Measurements from ENCODE around the gene AUP1. TPM values are rescaled to one million over a fixed set of nuclear protein-coding genes. Genes with fewer than 3 reads are reported as not detected.

The AUP1 gene
- total RNA-seq, 6 experiments from 2014 or later, result 81.0 to 119 (median 94.6) TPM

DNA sequence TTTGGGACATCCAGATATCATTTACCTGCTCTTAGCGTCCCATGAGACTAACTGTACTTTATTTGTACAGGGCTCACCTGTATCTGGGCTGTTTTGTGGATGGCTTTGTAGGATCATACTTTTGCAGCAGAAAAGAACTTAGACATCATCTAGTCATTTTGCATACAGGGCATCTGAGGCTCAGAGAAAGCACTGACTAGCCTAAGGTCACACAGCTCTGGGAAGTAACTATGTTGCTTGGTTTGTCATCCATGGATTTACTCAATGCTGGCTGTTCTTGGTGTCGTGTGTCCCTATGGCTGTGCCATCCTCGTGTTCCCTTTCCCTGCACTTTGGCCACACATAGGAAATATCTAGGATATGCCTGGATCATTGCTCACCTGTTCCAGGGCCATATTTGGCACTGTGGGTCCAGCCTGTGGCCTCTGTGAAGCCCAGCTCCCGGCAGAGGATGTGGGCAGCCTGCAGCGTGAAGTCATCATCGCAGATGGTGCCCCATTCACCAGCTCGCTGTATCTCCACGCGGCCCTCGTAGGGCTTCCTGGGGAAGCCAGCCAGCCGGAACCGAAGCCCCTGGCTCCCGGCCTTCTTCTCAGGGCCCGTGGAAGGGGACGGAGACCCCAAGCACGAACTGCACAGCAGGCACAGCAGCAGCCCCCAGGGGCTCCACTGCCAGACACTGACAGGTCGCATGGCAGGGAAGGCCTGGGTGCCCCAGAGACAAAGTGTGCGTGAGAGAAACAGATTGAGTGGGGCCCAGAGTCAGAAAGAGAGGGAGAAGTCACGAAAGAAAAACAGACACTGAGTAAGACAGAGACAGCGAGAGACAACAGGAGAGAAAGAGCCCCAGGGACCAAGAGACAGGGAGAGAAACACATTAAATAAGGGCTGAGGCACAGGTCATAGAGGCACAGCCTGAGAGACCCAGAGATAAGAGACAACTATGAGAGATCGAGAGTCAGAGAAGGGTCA, 22.7 kb upstream of the AUP1 start:
- TF ChIP-seq, protein P1, sequence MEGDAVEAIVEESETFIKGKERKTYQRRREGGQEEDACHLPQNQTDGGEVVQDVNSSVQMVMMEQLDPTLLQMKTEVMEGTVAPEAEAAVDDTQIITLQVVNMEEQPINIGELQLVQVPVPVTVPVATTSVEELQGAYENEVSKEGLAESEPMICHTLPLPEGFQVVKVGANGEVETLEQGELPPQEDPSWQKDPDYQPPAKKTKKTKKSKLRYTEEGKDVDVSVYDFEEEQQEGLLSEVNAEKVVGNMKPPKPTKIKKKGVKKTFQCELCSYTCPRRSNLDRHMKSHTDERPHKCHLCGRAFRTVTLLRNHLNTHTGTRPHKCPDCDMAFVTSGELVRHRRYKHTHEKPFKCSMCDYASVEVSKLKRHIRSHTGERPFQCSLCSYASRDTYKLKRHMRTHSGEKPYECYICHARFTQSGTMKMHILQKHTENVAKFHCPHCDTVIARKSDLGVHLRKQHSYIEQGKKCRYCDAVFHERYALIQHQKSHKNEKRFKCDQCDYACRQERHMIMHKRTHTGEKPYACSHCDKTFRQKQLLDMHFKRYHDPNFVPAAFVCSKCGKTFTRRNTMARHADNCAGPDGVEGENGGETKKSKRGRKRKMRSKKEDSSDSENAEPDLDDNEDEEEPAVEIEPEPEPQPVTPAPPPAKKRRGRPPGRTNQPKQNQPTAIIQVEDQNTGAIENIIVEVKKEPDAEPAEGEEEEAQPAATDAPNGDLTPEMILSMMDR (IDR thresholded peaks at IDR 0.05), result no peak
- H3K4me1 Mint-ChIP-seq (ENCODE audit: low read depth), result peaks cover 44% of the 10 kb centered on the region

DNA sequence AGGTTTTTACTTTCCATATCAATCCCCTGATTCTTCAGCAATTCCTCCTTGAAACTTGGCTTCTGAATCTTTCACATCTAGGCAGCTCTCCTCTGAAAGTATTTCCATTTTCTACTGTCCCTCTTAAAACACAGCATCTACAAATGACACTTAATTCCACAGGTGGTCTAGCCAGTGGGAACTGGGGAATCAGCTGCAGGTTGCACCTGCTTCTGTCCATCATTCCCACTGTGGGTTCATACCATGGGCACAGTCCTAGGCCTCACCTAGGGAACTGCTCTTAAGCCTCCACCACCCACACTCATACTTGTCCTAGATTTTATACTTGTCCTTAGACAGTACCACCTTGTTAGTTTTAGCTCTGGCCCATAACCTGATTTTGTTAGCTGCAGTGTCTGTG, 22.0 kb upstream of the AUP1 start:
- Mint-ChIP-seq H3K9me3 (no peaks in the 10 kb centered on the region), H3K4me1 (ENCODE audit: low read depth) (peaks cover 44% of the 10 kb centered on the region), H3K27me3 (ENCODE audit: insufficient read depth) (peaks cover 5% of the 10 kb centered on the region), H3K4me3 (peak overlapping the region; percentile 91), H3K36me3 (ENCODE audit: low read depth) (peaks cover 18% of the 10 kb centered on the region), H3K27ac (peak overlapping the region; percentile 28)
- TF ChIP-seq, protein P1 (IDR thresholded peaks at IDR 0.05), result no peak
- DNase-seq, result no peak

More for the DNA sequence above, 22.7 kb upstream of the AUP1 start:
- Mint-ChIP-seq H3K27me3 (ENCODE audit: insufficient read depth) (peaks cover 5% of the 10 kb centered on the region), H3K36me3 (ENCODE audit: low read depth) (peaks cover 16% of the 10 kb centered on the region), H3K27ac (peak overlapping the region; percentile 84), H3K4me3 (peak overlapping the region; percentile 91), H3K9me3 (no peaks in the 10 kb centered on the region)
- DNase-seq, result no peak

DNA sequence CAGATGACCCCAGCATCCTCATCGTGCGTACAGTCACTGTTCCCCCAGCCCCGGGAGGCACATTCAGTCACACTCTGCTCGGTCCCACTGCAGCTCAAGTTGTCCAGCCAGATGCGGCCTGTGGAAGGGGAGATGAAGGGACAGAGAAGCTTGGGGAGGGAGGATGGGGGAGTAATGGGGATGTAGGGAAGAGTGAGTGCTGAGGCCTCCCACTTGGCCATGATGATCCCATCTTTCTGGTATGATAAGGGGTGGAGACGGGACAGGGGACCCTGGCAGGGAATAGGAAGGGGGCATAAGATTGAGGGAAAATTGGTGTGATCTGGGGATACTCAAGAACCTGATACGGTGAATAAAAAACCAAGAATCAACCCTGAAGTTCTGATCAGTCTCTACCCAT, 20.7 kb upstream of the AUP1 start:
- peaks cover 50% of the 10 kb centered on the region for H3K4me1 Mint-ChIP-seq (ENCODE audit: low read depth)
- no peak for DNase-seq
- H3K36me3 Mint-ChIP-seq (ENCODE audit: low read depth), result peaks cover 18% of the 10 kb centered on the region
- H3K27me3 Mint-ChIP-seq (ENCODE audit: insufficient read depth), result peaks cover 5% of the 10 kb centered on the region
- H3K4me3 Mint-ChIP-seq, result peak overlapping the region; percentile 73
- H3K27ac Mint-ChIP-seq, result peak overlapping the region; percentile 48; the same call in 1 of the 2 replicates
- TF ChIP-seq, protein P1 (IDR thresholded peaks at IDR 0.05), result no peak
- no peaks in the 10 kb centered on the region for H3K9me3 Mint-ChIP-seq

DNA sequence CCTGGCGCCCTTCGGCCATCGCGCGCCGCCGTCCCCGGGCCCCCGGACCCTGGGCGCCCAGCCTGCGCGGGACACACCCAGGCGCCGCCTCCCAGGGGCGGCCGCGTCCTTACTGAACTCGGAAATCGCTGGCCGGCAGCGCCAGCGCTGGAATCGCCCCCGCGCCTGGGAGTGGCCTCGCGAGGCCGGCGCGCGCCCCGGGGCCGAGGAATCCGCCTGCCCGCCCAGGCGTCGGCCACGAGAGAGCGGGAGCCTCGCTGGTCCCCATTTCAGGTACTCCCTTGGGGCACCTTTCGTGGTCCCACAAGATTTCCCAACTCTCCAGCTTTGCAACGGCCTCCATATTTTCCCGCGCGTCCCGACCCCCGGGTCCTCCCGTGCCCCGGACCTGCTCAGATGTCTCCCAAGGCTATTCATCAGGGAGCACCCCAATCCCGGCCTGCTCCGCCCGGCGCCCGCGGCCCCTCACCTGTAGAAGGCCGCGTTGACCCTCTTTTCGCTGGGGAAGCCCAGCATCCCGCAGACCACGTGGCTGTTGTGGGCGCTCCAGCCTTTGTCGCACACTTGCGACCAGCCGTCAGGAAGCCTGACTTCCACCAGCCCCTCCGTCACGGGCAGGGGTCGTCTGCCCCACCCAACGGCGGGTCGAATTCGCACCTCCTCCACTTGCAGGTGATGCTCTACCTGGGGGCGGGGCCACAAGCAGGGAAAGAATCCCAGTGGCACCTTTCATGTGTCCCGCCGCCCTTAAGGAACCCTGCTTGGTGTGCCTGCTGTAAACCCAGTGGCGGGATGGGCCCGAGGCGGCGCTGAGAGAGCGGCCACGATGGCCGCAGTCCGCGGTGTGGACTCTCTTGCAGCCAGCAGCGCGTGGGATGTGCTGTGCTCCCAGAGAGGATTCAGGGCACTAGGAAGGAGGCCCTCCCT, 19.7 kb upstream of the AUP1 start:
- Mint-ChIP-seq H3K27me3 (ENCODE audit: insufficient read depth) (peaks cover 5% of the 10 kb centered on the region), H3K4me3 (peak overlapping the region; percentile 73), H3K27ac (peak overlapping the region; percentile 58), H3K36me3 (ENCODE audit: low read depth) (peaks cover 21% of the 10 kb centered on the region), H3K9me3 (no peaks in the 10 kb centered on the region), H3K4me1 (ENCODE audit: low read depth) (peaks cover 50% of the 10 kb centered on the region)
- TF ChIP-seq, protein P1 (IDR thresholded peaks at IDR 0.05), result no peak
- no peak for DNase-seq

DNA sequence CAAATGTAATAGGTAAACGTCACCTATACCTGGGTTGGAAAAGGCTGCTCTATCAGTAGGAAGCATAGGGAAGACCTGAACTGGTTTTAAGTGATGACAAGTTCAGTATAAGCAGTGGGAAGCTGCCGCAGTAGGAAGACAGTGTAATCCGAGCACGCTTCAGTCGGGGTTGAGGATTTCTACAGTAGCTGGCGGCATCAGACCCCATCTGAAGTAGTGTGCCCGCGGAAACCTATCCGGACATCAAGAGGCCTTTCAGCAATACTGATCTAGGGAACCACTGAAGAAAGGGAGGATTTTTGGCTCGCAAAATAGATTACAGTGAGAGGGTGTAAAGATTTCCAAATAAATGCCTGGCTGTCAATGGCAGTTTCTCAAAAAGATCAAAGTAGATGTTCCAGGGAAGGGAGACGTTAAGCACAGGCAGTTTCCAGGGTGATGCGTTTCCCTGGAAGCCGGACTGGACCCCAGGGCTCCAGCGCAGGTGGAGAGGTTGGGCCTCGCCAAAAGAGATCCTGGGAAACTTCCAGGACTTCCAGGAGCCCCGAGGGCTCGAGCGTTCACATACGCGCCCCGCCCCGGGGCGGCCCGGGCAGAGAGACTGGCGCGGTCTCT, 18.9 kb upstream of the AUP1 start:
- no peak for DNase-seq
- peaks cover 23% of the 10 kb centered on the region for H3K36me3 Mint-ChIP-seq (ENCODE audit: low read depth)
- peaks cover 1% of the 10 kb centered on the region; the same call in 1 of the 2 replicates for H3K27me3 Mint-ChIP-seq (ENCODE audit: insufficient read depth)
- peak overlapping the region; percentile 77 for H3K27ac Mint-ChIP-seq
- TF ChIP-seq, protein P1 (IDR thresholded peaks at IDR 0.05), result no peak
- H3K9me3 Mint-ChIP-seq, result no peaks in the 10 kb centered on the region
- peaks cover 50% of the 10 kb centered on the region for H3K4me1 Mint-ChIP-seq (ENCODE audit: low read depth)
- H3K4me3 Mint-ChIP-seq, result peak overlapping the region; percentile 70
